Heart left ventricle (tissue), 13 donors: Measurements from ENCODE around the gene TRPV3.

Source experiments
- CTCF ChIP-seq, 12 donors: fragments of 200-600 bp; sonication (generic) in 4 of 12; IDR thresholded peaks; one replicate each; pipeline versions ENCODE4 v1.5.0 to v1.8.0; 2018 to 2022; ENCODE audit warnings: antibody characterized with exemption in 12 of 12, mild to moderate bottlenecking in 5 of 12
- POLR2A ChIP-seq, 2 donors: fragments of 450-650 bp; IDR thresholded peaks; one replicate each; pipeline ENCODE4 v1.6.1; 2017; ENCODE audit warnings: antibody characterized with exemption in 2 of 2, mild to moderate bottlenecking in 2 of 2, moderate library complexity in 2 of 2
- donor health status: ischemic (EF 13 %, LVEDD 7.1; RV severe dilation, severe dysfunction).
- donor health status: DM: no; HTN: yes; CAD: no.
- donor health status: DM: no; HTN: no; CAD: no.
- donor health status: ischemic (EF 25% LVEDD 6.9; RV normal size, moderate dysfunction).
- donor health status: ischemic (EF 25% LVEDD 5.7; RV mildly dilated, moderate dysfunction).
- donor health status: ischemic (EF 35%, LVEDD 5.7; RV mildly dilated, moderate dysfunction).
- donor health status: nonischemic (EF 11% LVEDD 7.7; RV severe dilation, severe dysfunction).
- donor health status: DM: yes; HTN: yes; CAD: no.
- donor health status: PGD.
- donor health status: ischemic (EF 29% LVEDD 5.4; RV normal size, mild dysfunction).
- donor health status: nonischemic (EF 23%, LVEDD 6.1; RV moderate dilation, normal function).

GRCh38 chr17:3556916-3557767, 470 bp downstream of the TRPV3 start:
- TF ChIP-seq CTCF (IDR thresholded peaks at IDR 0.05) (no peak), POLR2A (IDR thresholded peaks at IDR 0.05) (no peak)
